OCI-LY3 (cell line): Measurements from ENCODE around the gene SIK3.

Experiments used
- EZH2phosphoT487 ChIP-seq: fragments of 200-600 bp; shearing (Covaris generic); IDR thresholded peaks from 2 replicates; pipeline ENCODE4 v1.6.1; 2018; ENCODE audit warnings: antibody characterized with exemption, mixed run types, low read depth
- TF ChIP-seq, protein P1 (sequence below): fragments of 200-600, 300-600 bp; sonication (generic); IDR thresholded peaks from 2 replicates; pipeline ENCODE4 v1.5.1; 2014; ENCODE audit warnings: antibody characterized with exemption, low read length, low read depth

DNA sequence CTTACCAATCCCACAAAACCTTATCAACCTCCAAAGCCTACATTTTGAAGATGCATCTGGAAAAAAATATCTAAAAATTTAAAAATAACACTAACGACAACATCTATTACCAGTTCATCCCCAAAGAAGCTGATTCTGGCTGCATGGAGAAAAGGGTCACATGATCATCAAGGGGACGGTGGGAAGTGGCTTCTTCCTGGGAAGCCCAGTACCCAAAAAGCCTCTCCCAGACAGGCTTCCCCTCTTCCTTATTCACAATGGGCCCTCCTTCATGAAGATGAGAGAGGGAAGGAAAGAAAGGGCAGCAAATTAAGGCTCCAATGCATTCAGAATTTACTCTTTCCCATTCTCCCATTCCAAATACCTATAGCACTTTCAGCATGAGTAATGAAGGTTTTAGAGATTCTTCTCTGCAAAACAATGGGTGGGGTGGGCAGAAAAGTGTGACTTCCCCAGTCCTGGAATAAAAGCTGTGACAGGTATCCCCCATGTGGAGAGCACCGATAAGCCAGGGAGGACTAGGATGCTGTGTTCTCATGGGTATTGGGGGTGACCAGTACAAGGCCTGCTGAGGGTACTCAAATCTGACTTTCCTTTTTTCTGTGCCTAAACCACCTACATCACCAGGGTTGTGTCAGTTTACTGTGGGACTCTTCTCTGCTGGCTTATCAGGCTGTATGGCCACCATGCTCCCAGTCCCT, 88.2 kb downstream of the SIK3 start:
- TF ChIP-seq, protein P1, sequence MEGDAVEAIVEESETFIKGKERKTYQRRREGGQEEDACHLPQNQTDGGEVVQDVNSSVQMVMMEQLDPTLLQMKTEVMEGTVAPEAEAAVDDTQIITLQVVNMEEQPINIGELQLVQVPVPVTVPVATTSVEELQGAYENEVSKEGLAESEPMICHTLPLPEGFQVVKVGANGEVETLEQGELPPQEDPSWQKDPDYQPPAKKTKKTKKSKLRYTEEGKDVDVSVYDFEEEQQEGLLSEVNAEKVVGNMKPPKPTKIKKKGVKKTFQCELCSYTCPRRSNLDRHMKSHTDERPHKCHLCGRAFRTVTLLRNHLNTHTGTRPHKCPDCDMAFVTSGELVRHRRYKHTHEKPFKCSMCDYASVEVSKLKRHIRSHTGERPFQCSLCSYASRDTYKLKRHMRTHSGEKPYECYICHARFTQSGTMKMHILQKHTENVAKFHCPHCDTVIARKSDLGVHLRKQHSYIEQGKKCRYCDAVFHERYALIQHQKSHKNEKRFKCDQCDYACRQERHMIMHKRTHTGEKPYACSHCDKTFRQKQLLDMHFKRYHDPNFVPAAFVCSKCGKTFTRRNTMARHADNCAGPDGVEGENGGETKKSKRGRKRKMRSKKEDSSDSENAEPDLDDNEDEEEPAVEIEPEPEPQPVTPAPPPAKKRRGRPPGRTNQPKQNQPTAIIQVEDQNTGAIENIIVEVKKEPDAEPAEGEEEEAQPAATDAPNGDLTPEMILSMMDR, result no peak
- no peak for TF ChIP-seq EZH2phosphoT487
